ENCODE results near the gene HDAC9.

- TF ChIP-seq REST (tag by site-specific recombination; IDR thresholded peaks at IDR 0.05) (no peak), CTCF (tag by site-specific recombination; IDR thresholded peaks at IDR 0.05) (no peak), ZNF704 (tag by site-specific recombination; IDR thresholded peaks at IDR 0.05) (no peak), ZNF18 (tag by site-specific recombination; IDR thresholded peaks at IDR 0.05) (no peak), PRDM6 (tag by site-specific recombination; IDR thresholded peaks at IDR 0.05) (no peak), ZNF26 (tag by site-specific recombination; IDR thresholded peaks at IDR 0.05) (no peak), ZBTB26 (tag by site-specific recombination; optimal IDR thresholded peaks at IDR 0.05) (no peak), ZBTB49 (tag by site-specific recombination; IDR thresholded peaks at IDR 0.05; ENCODE audit: low read depth) (no peak), PRDM2 (tag by site-specific recombination; IDR thresholded peaks at IDR 0.05; ENCODE audit: borderline replicate concordance) (no peak), PBX3 (CRISPR knock-in tag; IDR thresholded peaks at IDR 0.05) (no peak), ZNF585B (tag by site-specific recombination; IDR thresholded peaks at IDR 0.05) (no peak), ZNF610 (tag by site-specific recombination; IDR thresholded peaks at IDR 0.05; ENCODE audit: borderline replicate concordance) (no peak)
Measured at GRCh38 chr7:18778594-18778993, 283.0 kb downstream of the HDAC9 start.
